IMR-90 (cell line): ENCODE results near the gene PCK1. TPM values are rescaled to one million over a fixed set of nuclear protein-coding genes. Genes with fewer than 3 reads are reported as not detected.

ENCODE experiments used
- ATAC-seq: fragments of 200-7000 bp; cut with Tn5 transposase; 2 replicates; pipeline ENCODE4 v1.9.1; 2020; ENCODE audit warnings: low read depth, mild to moderate bottlenecking, moderate library complexity
- BruUV-seq: library from RNA; stranded (reverse); fragments of 400-500 nt; replicated peaks from 2 replicates; lab custom pipeline; 2021; lab: Mats Ljungman, UMichigan
- CTCF ChIA-PET: fragments of 300-600 bp; formaldehyde crosslinking; extraction: SDS; loops from one replicate; lab custom pipeline; 2021; ENCODE audit warnings: antibody characterized with exemption; lab: Yijun Ruan, JAX
- POLR2A ChIA-PET: fragments of 300-600 bp; sonication (Branson Sonifier 250); formaldehyde crosslinking; loops from one replicate; lab custom pipeline; 2022; ENCODE audit warnings: antibody characterized with exemption; ENCODE audit not compliant: unreplicated experiment; lab: Charles Lee
- DNase-seq: peaks from one replicate; pipeline ENCODE4 v3.0.0; 2013
- H2AFZ ChIP-seq: replicated peaks from 2 replicates; pipeline ENCODE3; 2013; ENCODE audit warnings: low read length, mild to moderate bottlenecking; ENCODE audit not compliant: poor library complexity
- H2AK5ac ChIP-seq: 2 replicates; pipeline ENCODE4 v1.6.1; 2013; ENCODE audit warnings: low read depth, low read length, inconsistent platforms
- H2AK9ac ChIP-seq: replicated peaks from 2 replicates; pipeline ENCODE3; 2013; ENCODE audit warnings: mild to moderate bottlenecking, low read depth, low read length, moderate library complexity; ENCODE audit not compliant: poor library complexity
- H2BK120ac ChIP-seq: 2 replicates; pipeline ENCODE4 v1.6.1; 2013; ENCODE audit warnings: low read depth, low read length, inconsistent platforms
- H2BK15ac ChIP-seq: 3 replicates; pipeline ENCODE4 v1.6.1; 2013; ENCODE audit warnings: low read depth, low read length, inconsistent platforms
- H2BK20ac ChIP-seq: 2 replicates; pipeline ENCODE4 v1.6.1; 2013; ENCODE audit warnings: low read depth, mild to moderate bottlenecking, inconsistent platforms, low read length, moderate library complexity
- H2BK5ac ChIP-seq: 2 replicates; pipeline ENCODE4 v1.6.1; 2013; ENCODE audit warnings: mild to moderate bottlenecking, low read depth, low read length, inconsistent platforms; ENCODE audit not compliant: poor library complexity, severe bottlenecking
- H3K14ac ChIP-seq: replicated peaks from 2 replicates; pipeline ENCODE4 v1.6.1; 2013; ENCODE audit warnings: low read depth, low read length, inconsistent platforms
- H3K18ac ChIP-seq: 2 replicates; pipeline ENCODE4 v1.6.1; 2013; ENCODE audit warnings: low read depth, low read length, control low read depth
- H3K23ac ChIP-seq: 2 replicates; pipeline ENCODE4 v1.6.1; 2013; ENCODE audit warnings: low read depth, low read length, inconsistent platforms
- H3K27ac ChIP-seq: 2 replicates; pipeline ENCODE4 v1.5.1; 2013; ENCODE audit warnings: mild to moderate bottlenecking, control low read depth, low read length; ENCODE audit not compliant: insufficient read depth
- H3K27me3 ChIP-seq: 2 replicates; pipeline ENCODE4 v1.6.1; 2013; ENCODE audit warnings: low read length; ENCODE audit not compliant: control insufficient read depth, insufficient read depth
- H3K36me3 ChIP-seq: 2 replicates; pipeline ENCODE4 v1.6.1; 2013; ENCODE audit warnings: low read length, mixed read lengths; ENCODE audit not compliant: control insufficient read depth, insufficient read depth
- H3K4ac ChIP-seq: 2 replicates; pipeline ENCODE4 v1.6.1; 2013; ENCODE audit warnings: low read depth, low read length, inconsistent platforms
- H3K4me1 ChIP-seq: 2 replicates; pipeline ENCODE4 v1.6.1; 2013; ENCODE audit warnings: low read length, mixed read lengths; ENCODE audit not compliant: control insufficient read depth, insufficient read depth
- H3K4me2 ChIP-seq: 2 replicates; pipeline ENCODE4 v1.6.1; 2013; ENCODE audit warnings: low read depth, mild to moderate bottlenecking, control low read depth, low read length, moderate library complexity
- H3K4me3 ChIP-seq: 2 replicates; pipeline ENCODE4 v1.5.1; 2013; ENCODE audit warnings: low read depth, mild to moderate bottlenecking, control low read depth, low read length, moderate library complexity; ENCODE audit not compliant: insufficient read depth
- H3K56ac ChIP-seq: 2 replicates; pipeline ENCODE4 v1.6.1; 2013; ENCODE audit warnings: low read length, inconsistent platforms; ENCODE audit not compliant: insufficient read depth; ENCODE audit errors: extremely low read depth
- H3K79me1 ChIP-seq, 2 experiments: 2 replicates each; pipeline ENCODE4 v1.6.1; 2013; ENCODE audit warnings: low read length in 2 of 2, inconsistent platforms in 1 of 2, low read depth in 1 of 2
- H3K9ac ChIP-seq: 2 replicates; pipeline ENCODE4 v1.6.1; 2013; ENCODE audit warnings: low read depth, low read length, control low read depth
- H3K9me1 ChIP-seq: 2 replicates; pipeline ENCODE4 v1.6.1; 2013; ENCODE audit warnings: low read length, inconsistent platforms; ENCODE audit not compliant: insufficient read depth
- H3K9me3 ChIP-seq: 2 replicates; pipeline ENCODE4 v1.6.1; 2013; ENCODE audit warnings: low read length; ENCODE audit not compliant: control insufficient read depth, insufficient read depth
- H4K20me1 ChIP-seq: 2 replicates; pipeline ENCODE4 v1.6.1; 2013; ENCODE audit warnings: low read length, inconsistent platforms; ENCODE audit not compliant: insufficient read depth
- H4K5ac ChIP-seq: 2 replicates; pipeline ENCODE4 v1.6.1; 2013; ENCODE audit warnings: mild to moderate bottlenecking, low read depth, low read length, control low read depth
- H4K8ac ChIP-seq, 2 experiments: 2 replicates each; pipeline ENCODE4 v1.6.1; 2013; ENCODE audit warnings: low read depth in 2 of 2, low read length in 2 of 2, control low read depth in 1 of 2, inconsistent platforms in 1 of 2
- H4K91ac ChIP-seq: 2 replicates; pipeline ENCODE4 v1.6.1; 2013; ENCODE audit warnings: low read depth, low read length, inconsistent platforms; ENCODE audit not compliant: insufficient read depth
- CEBPB ChIP-seq: IDR thresholded peaks from 2 replicates; pipeline ENCODE4 v1.6.1; 2012; ENCODE audit warnings: low read depth, low read length, improper control_type of control experiment
- USF2 ChIP-seq: fragments of 150-350 bp; IDR thresholded peaks from 2 replicates; pipeline ENCODE4 v1.6.1; 2017; ENCODE audit warnings: mild to moderate bottlenecking, antibody characterized with exemption, low read length, low read depth
- WGBS, 2 experiments: methylation state at CpG; one replicate each; pipeline versions ENCODE4 v1.1.5 to v1.1.7; 2013; ENCODE audit warnings: missing lambda C conversion rate in 2 of 2; ENCODE audit not compliant: insufficient read length in 1 of 2; ENCODE audit errors: extremely low coverage in 2 of 2; 5-methylcytosine and 5-hydroxymethylcytosine counted together
- dilution Hi-C: fragments of 300-500 bp; cut with HindIII; formaldehyde crosslinking; loops from one replicate; pipeline ENCODE4 v1.14.3; 2018; ENCODE audit warnings: low sequenced_read_pairs; ENCODE audit not compliant: unreplicated experiment
- in situ Hi-C: fragments of 300-500 bp; cut with MboI; formaldehyde crosslinking; loops from 3 replicates; pipeline ENCODE4 v1.14.3; 2019; ENCODE audit warnings: low sequenced_read_pairs, inconsistent platforms, mixed read lengths
- intact Hi-C: fragments of 100-400 bp; cut with micrococcal nuclease; formaldehyde crosslinking; loops from 2 replicates; pipeline ENCODE4 v1.10.0; 2022
- polyA plus RNA-seq, 3 experiments: library from polyadenylated mRNA; depleted of rRNA; stranded (reverse); fragments of >200 nt; gene quantifications; 2 replicates each; pipeline ENCODE4 v1.2.3, GENCODE V29; 2012; ENCODE audit warnings: low replicate concordance in 1 of 3
- total RNA-seq: library from RNA; depleted of rRNA; stranded (reverse); fragments of >200 nt; gene quantifications from 2 replicates; pipeline ENCODE4 v1.2.3, GENCODE V29; 2012

The PCK1 gene
- total and polyA plus RNA-seq, 2 of the 4 experiments (the other 2 are of a cell fraction), result not detected

- H3K4me2 ChIP-seq, result no peak overlapping the region
- TF ChIP-seq CEBPB (no peak), USF2 (0 out of 2 replicates have a peak, but pooled peaks have one; percentile 10)
- no peak overlapping the region for H2BK15ac ChIP-seq
- no peak overlapping the region for H3K4ac ChIP-seq
- dilution Hi-C loops, result no loop called here
- H3K9me3 ChIP-seq, result no peaks in the 10 kb centered on the region
- H2BK120ac ChIP-seq, result no peak overlapping the region
- no peak overlapping the region for H4K8ac ChIP-seq
- H4K20me1 ChIP-seq, result no peaks in the 10 kb centered on the region
- no peak overlapping the region for H3K23ac ChIP-seq
- no peak overlapping the region for H3K9ac ChIP-seq
- H2BK20ac ChIP-seq, result no peak overlapping the region
- no peak overlapping the region for H2AK9ac ChIP-seq
- intact Hi-C loops, result no loop called here
- in situ Hi-C loops, result loop anchor here (10.0 kb wide), 1 partner anchor 582 kb away; no protein-coding TSS in a partner anchor
- no peak overlapping the region for H4K5ac ChIP-seq
- no peaks in the 10 kb centered on the region for H3K79me1 ChIP-seq
- BruUV-seq, result no TSS peak
- peaks cover 9% of the 10 kb centered on the region for H3K27me3 ChIP-seq
- H3K36me3 ChIP-seq, result no peaks in the 10 kb centered on the region
- no peak overlapping the region for H3K4me3 ChIP-seq
- no peak overlapping the region for H3K27ac ChIP-seq
- no peak overlapping the region for H2AK5ac ChIP-seq
- H4K91ac ChIP-seq, result no peak overlapping the region
- H3K56ac ChIP-seq, result no peak overlapping the region
- DNase-seq (no peak), ATAC-seq (no peak)
- no peaks in the 10 kb centered on the region for H3K4me1 ChIP-seq
- H2BK5ac ChIP-seq, result no peak overlapping the region
- POLR2A ChIA-PET, result no interaction called here
- H3K9me1 ChIP-seq, result no peaks in the 10 kb centered on the region
- H2AFZ ChIP-seq, result no peak overlapping the region
- 90% methylated on average over 2 of the region's 10 CpGs; no CpG with 5 or more reads in 1 of the 2 experiments for WGBS, 2 experiments
- H3K18ac ChIP-seq, result no peak overlapping the region
- CTCF ChIA-PET, result no interaction called here
- no peak overlapping the region for H3K14ac ChIP-seq
Observed at GRCh38 chr20:57603120-57603519, 42.2 kb downstream of the PCK1 start.
